Muscle layer of colon (tissue), 2 donors: ENCODE measurements around the gene JAZF1.

Experiments
- H3K27ac ChIP-seq: one replicate; pipeline ENCODE4 v1.7.0; 2013; ENCODE audit warnings: low read depth, mild to moderate bottlenecking, low read length, moderate library complexity
- H3K27me3 ChIP-seq, 2 donors: one replicate each; pipeline ENCODE4 v1.7.0; 2013; ENCODE audit warnings: low read length in 2 of 2, mild to moderate bottlenecking in 2 of 2; ENCODE audit not compliant: insufficient read depth in 2 of 2, control insufficient read depth in 1 of 2
- H3K36me3 ChIP-seq: one replicate; pipeline ENCODE4 v1.7.0; 2013; ENCODE audit warnings: mild to moderate bottlenecking, low read length; ENCODE audit not compliant: insufficient read depth
- H3K4me1 ChIP-seq: one replicate; pipeline ENCODE4 v1.7.0; 2013; ENCODE audit warnings: mild to moderate bottlenecking, low read length; ENCODE audit not compliant: insufficient read depth
- H3K4me3 ChIP-seq, 2 donors: one replicate each; pipeline ENCODE4 v1.7.0; 2013; ENCODE audit warnings: low read length in 2 of 2, low read depth in 1 of 2, mild to moderate bottlenecking in 1 of 2, moderate library complexity in 1 of 2
- H3K9ac ChIP-seq: one replicate; pipeline ENCODE4 v1.7.0; 2013; ENCODE audit warnings: low read length
- H3K9me3 ChIP-seq: one replicate; pipeline ENCODE4 v1.7.0; 2013; ENCODE audit warnings: mild to moderate bottlenecking, low read length
- donor health status: abdominal sarcoma.
- donor health status: Adenocarcinoma of cecum.

The JAZF1 gene

DNA sequence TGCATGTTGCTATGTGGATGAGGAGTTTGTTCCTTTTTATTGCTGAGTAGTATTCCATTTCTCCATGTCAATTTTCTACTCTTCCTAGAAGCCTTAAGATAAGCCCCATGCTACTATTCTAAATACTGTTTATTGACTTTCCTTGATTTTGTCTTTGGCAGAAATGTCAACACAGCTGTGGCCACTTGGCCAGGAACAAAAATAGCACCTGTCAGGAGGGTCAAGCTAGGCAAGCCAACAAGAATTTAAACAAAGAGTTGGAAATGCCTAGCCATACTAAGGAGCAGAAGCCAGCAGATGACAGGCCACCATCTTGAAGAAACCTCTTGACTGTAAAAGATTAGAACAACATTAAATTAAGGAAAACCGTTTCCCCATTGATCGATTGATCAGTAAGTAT is 34.7 kb downstream of the JAZF1 start:
- Histone ChIP-seq H3K36me3 (peaks cover 3% of the 10 kb centered on the region), H3K9me3 (no peaks in the 10 kb centered on the region), H3K4me3 (no peak overlapping the region), H3K27ac (no peak overlapping the region), H3K4me1 (peaks cover 21% of the 10 kb centered on the region), H3K27me3 (no peaks in the 10 kb centered on the region), H3K9ac (no peak overlapping the region)

DNA sequence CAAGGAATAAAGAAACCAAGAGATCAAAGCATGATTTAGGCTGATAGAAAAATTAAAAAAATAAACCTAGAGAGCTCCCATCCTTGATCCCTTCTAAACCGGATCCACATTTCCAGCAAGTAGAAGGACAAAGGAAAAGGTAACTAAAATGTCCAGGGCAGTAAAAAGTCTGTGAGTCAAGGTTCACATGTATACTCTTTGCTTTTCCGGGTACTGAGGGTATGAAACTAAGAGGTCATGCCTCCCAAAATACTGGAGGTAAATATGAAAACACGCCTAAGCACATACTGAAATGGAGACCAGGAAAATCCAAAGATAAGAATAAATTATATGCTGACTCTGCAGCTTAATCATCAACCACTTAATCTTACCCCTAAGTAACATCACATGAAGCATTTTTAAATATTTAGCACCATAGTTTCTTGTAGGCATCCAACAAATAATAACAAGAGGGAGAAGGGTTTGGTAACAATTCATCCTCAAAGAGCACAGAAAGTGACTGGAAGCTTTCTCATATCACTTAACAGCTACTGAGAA is 35.4 kb downstream of the JAZF1 start:
- H3K27me3 ChIP-seq = no peaks in the 10 kb centered on the region
- peaks cover 3% of the 10 kb centered on the region for H3K36me3 ChIP-seq
- peaks cover 27% of the 10 kb centered on the region for H3K4me1 ChIP-seq
- H3K4me3 ChIP-seq = no peak overlapping the region
- no peak overlapping the region for H3K9ac ChIP-seq
- no peak overlapping the region for H3K27ac ChIP-seq
- H3K9me3 ChIP-seq = no peaks in the 10 kb centered on the region

DNA sequence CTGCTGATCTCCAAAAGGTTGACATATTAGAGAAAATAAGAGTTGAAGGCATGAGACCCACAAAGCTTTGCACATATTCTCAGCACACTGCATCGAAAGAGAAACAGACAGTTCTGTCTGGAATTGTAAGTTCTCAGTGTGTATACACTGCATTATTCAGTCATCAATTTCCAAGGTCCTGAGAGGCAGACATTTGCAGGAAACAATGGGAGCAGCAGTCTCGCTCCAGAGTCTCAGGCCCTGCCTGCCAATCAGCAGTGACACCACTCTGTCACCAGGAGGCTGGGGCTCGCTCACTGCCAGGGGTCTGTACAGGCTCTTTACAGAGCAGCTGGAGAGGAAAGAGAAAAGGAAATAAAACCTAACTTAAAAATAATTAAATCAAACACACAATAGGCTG is 36.3 kb downstream of the JAZF1 start:
- peaks cover 3% of the 10 kb centered on the region for H3K36me3 ChIP-seq
- H3K4me3 ChIP-seq = no peak overlapping the region
- H3K4me1 ChIP-seq = peaks cover 18% of the 10 kb centered on the region
- H3K27me3 ChIP-seq = no peaks in the 10 kb centered on the region
- no peak overlapping the region for H3K27ac ChIP-seq
- no peak overlapping the region for H3K9ac ChIP-seq
- no peaks in the 10 kb centered on the region for H3K9me3 ChIP-seq

- peaks cover 13% of the 10 kb centered on the region for H3K4me1 ChIP-seq
- H3K27ac ChIP-seq = no peak overlapping the region
- no peak overlapping the region for H3K4me3 ChIP-seq
- H3K36me3 ChIP-seq = peaks cover 3% of the 10 kb centered on the region
- H3K9ac ChIP-seq = no peak overlapping the region
- H3K27me3 ChIP-seq = no peaks in the 10 kb centered on the region
- no peaks in the 10 kb centered on the region for H3K9me3 ChIP-seq
Measured at GRCh38 chr7:28142650-28143049, 37.9 kb downstream of the JAZF1 start.

DNA sequence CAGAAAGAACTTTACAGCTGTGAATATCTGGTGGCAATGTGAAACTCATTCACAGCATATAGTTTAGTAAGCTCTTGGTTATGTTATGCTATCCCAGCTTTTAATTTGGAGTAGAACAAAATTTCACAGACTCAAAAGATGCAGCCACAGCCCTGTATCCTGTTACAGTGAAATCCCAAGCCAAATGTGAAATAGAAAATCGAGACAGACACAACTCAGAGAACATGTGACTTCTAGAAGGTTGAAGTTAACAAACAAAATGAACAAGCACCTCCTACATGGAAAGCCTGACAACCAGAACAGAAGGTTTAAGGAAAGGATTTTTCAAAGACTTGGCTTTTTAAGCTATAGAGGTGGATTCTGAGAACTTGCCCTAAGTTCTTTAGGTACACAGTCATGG is 39.6 kb downstream of the JAZF1 start:
- Histone ChIP-seq H3K4me1 (peaks cover 24% of the 10 kb centered on the region), H3K27ac (no peak overlapping the region), H3K9ac (no peak overlapping the region), H3K27me3 (no peaks in the 10 kb centered on the region), H3K9me3 (no peaks in the 10 kb centered on the region), H3K4me3 (no peak overlapping the region), H3K36me3 (peaks cover 3% of the 10 kb centered on the region)

GRCh38 chr7:28138837-28139236 is 41.8 kb downstream of the JAZF1 start:
- Histone ChIP-seq H3K9ac (no peak overlapping the region), H3K36me3 (peaks cover 3% of the 10 kb centered on the region), H3K4me1 (peaks cover 41% of the 10 kb centered on the region), H3K4me3 (no peak overlapping the region), H3K27me3 (no peaks in the 10 kb centered on the region), H3K9me3 (no peaks in the 10 kb centered on the region), H3K27ac (no peak overlapping the region)

DNA sequence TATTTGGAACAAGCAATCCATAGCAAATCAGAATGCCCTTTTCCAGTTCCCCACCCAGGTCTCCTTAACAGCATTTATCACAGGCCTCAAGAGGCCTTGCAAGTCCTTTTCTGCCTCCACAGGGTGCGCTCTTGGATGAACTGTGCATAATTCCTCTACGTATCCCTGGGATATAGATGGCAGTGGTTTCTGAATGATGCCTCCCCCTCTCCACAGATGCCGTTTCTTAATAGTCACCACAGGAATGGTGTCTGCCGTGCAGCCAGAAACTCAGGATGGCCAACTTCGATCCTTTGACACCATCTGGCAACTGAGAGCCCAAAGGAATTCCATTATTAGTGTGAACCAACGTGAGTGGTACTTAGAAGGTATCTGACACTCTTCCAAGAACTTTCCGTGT is 43.1 kb downstream of the JAZF1 start:
- no peaks in the 10 kb centered on the region for H3K27me3 ChIP-seq
- no peak overlapping the region for H3K4me3 ChIP-seq
- H3K27ac ChIP-seq = no peak overlapping the region
- no peak overlapping the region for H3K9ac ChIP-seq
- peaks cover 55% of the 10 kb centered on the region for H3K4me1 ChIP-seq
- H3K36me3 ChIP-seq = no peaks in the 10 kb centered on the region
- H3K9me3 ChIP-seq = no peaks in the 10 kb centered on the region

- peaks cover 60% of the 10 kb centered on the region for H3K4me1 ChIP-seq
- H3K9me3 ChIP-seq = no peaks in the 10 kb centered on the region
- H3K9ac ChIP-seq = no peak overlapping the region
- H3K36me3 ChIP-seq = no peaks in the 10 kb centered on the region
- H3K27me3 ChIP-seq = no peaks in the 10 kb centered on the region
- no peak overlapping the region for H3K4me3 ChIP-seq
- peak overlapping the region; percentile 65 for H3K27ac ChIP-seq
Measured at GRCh38 chr7:28136885-28137284, 43.7 kb downstream of the JAZF1 start.

DNA sequence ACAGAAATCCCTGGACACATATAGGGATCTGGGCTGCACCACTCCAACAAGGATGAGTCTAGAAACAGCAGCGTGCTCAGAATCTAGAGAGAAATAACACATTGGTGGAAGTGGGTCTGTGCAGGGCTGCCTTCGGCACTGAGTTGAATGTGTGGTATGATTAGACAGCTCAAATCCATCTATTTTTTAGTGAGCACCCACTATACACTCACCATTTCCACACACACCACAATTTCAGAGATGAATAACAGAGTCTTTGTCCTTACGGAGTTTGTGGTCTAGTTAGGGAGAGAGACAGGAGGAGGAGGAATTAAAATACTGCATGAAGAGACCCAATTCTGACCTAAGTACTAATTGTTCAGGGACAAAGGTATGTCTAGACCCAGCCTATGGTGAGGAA is 44.2 kb downstream of the JAZF1 start:
- H3K9ac ChIP-seq = no peak overlapping the region
- H3K4me3 ChIP-seq = no peak overlapping the region
- no peaks in the 10 kb centered on the region for H3K36me3 ChIP-seq
- H3K27ac ChIP-seq = peak overlapping the region; percentile 65
- peaks cover 60% of the 10 kb centered on the region for H3K4me1 ChIP-seq
- no peaks in the 10 kb centered on the region for H3K9me3 ChIP-seq
- H3K27me3 ChIP-seq = no peaks in the 10 kb centered on the region

DNA sequence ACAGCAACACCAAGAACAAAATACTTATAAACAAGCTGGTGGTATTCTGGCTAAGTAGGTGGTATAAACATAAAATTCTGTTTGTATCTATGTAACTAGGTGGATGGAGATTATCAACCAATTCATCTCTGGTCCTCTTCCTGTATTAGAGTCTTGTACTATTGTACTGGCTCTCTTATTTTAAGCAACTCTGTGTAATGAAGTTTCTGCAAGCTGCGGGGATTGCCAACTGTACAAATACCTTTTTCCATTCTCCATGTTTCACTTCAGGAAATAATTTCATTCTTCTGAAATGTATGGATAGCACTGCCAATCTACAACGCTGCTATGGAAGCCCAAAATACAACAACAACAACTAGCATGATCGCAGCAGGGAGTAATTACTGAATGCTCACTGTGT is 44.8 kb downstream of the JAZF1 start:
- no peaks in the 10 kb centered on the region for H3K36me3 ChIP-seq
- peaks cover 56% of the 10 kb centered on the region for H3K4me1 ChIP-seq
- no peaks in the 10 kb centered on the region for H3K27me3 ChIP-seq
- H3K9me3 ChIP-seq = no peaks in the 10 kb centered on the region
- H3K4me3 ChIP-seq = no peak overlapping the region
- H3K27ac ChIP-seq = peak overlapping the region; percentile 65
- no peak overlapping the region for H3K9ac ChIP-seq

GRCh38 chr7:28135315-28135714 is 45.3 kb downstream of the JAZF1 start:
- Histone ChIP-seq H3K4me3 (peak overlapping the region in 1 of 2 donors; percentile 9), H3K9ac (no peak overlapping the region), H3K9me3 (no peaks in the 10 kb centered on the region), H3K27me3 (no peaks in the 10 kb centered on the region), H3K4me1 (peaks cover 56% of the 10 kb centered on the region), H3K27ac (peak overlapping the region; percentile 65), H3K36me3 (no peaks in the 10 kb centered on the region)

- H3K36me3 ChIP-seq = no peaks in the 10 kb centered on the region
- H3K9ac ChIP-seq = no peak overlapping the region
- no peak overlapping the region for H3K27ac ChIP-seq
- H3K9me3 ChIP-seq = no peaks in the 10 kb centered on the region
- H3K4me3 ChIP-seq = no peak overlapping the region
- no peaks in the 10 kb centered on the region for H3K27me3 ChIP-seq
- peaks cover 67% of the 10 kb centered on the region for H3K4me1 ChIP-seq
Measured at GRCh38 chr7:28133872-28134271, 46.7 kb downstream of the JAZF1 start.
